IMR-90 (cell line): Measurements from ENCODE around the gene CPNE4. TPM values are rescaled to one million over a fixed set of nuclear protein-coding genes. Genes with fewer than 3 reads are reported as not detected.

ENCODE experiments used
- ATAC-seq: fragments of 200-7000 bp; cut with Tn5 transposase; 2 replicates; pipeline ENCODE4 v1.9.1; 2020; ENCODE audit warnings: low read depth, mild to moderate bottlenecking, moderate library complexity
- BruUV-seq: library from RNA; stranded (reverse); fragments of 400-500 nt; replicated peaks from 2 replicates; lab custom pipeline; 2021; lab: Mats Ljungman, UMichigan
- CTCF ChIA-PET: fragments of 300-600 bp; formaldehyde crosslinking; extraction: SDS; loops from one replicate; lab custom pipeline; 2021; ENCODE audit warnings: antibody characterized with exemption; lab: Yijun Ruan, JAX
- POLR2A ChIA-PET: fragments of 300-600 bp; sonication (Branson Sonifier 250); formaldehyde crosslinking; loops from one replicate; lab custom pipeline; 2022; ENCODE audit warnings: antibody characterized with exemption; ENCODE audit not compliant: unreplicated experiment; lab: Charles Lee
- DNase-seq: peaks from one replicate; pipeline ENCODE4 v3.0.0; 2013
- H2AFZ ChIP-seq: replicated peaks from 2 replicates; pipeline ENCODE3; 2013; ENCODE audit warnings: low read length, mild to moderate bottlenecking; ENCODE audit not compliant: poor library complexity
- H2AK5ac ChIP-seq: 2 replicates; pipeline ENCODE4 v1.6.1; 2013; ENCODE audit warnings: low read depth, low read length, inconsistent platforms
- H2AK9ac ChIP-seq: replicated peaks from 2 replicates; pipeline ENCODE3; 2013; ENCODE audit warnings: mild to moderate bottlenecking, low read depth, low read length, moderate library complexity; ENCODE audit not compliant: poor library complexity
- H2BK120ac ChIP-seq: 2 replicates; pipeline ENCODE4 v1.6.1; 2013; ENCODE audit warnings: low read depth, low read length, inconsistent platforms
- H2BK15ac ChIP-seq: 3 replicates; pipeline ENCODE4 v1.6.1; 2013; ENCODE audit warnings: low read depth, low read length, inconsistent platforms
- H2BK20ac ChIP-seq: 2 replicates; pipeline ENCODE4 v1.6.1; 2013; ENCODE audit warnings: low read depth, mild to moderate bottlenecking, inconsistent platforms, low read length, moderate library complexity
- H2BK5ac ChIP-seq: 2 replicates; pipeline ENCODE4 v1.6.1; 2013; ENCODE audit warnings: mild to moderate bottlenecking, low read depth, low read length, inconsistent platforms; ENCODE audit not compliant: poor library complexity, severe bottlenecking
- H3K14ac ChIP-seq: replicated peaks from 2 replicates; pipeline ENCODE4 v1.6.1; 2013; ENCODE audit warnings: low read depth, low read length, inconsistent platforms
- H3K18ac ChIP-seq: 2 replicates; pipeline ENCODE4 v1.6.1; 2013; ENCODE audit warnings: low read depth, low read length, control low read depth
- H3K23ac ChIP-seq: 2 replicates; pipeline ENCODE4 v1.6.1; 2013; ENCODE audit warnings: low read depth, low read length, inconsistent platforms
- H3K27ac ChIP-seq: 2 replicates; pipeline ENCODE4 v1.5.1; 2013; ENCODE audit warnings: mild to moderate bottlenecking, control low read depth, low read length; ENCODE audit not compliant: insufficient read depth
- H3K27me3 ChIP-seq: 2 replicates; pipeline ENCODE4 v1.6.1; 2013; ENCODE audit warnings: low read length; ENCODE audit not compliant: control insufficient read depth, insufficient read depth
- H3K36me3 ChIP-seq: 2 replicates; pipeline ENCODE4 v1.6.1; 2013; ENCODE audit warnings: low read length, mixed read lengths; ENCODE audit not compliant: control insufficient read depth, insufficient read depth
- H3K4ac ChIP-seq: 2 replicates; pipeline ENCODE4 v1.6.1; 2013; ENCODE audit warnings: low read depth, low read length, inconsistent platforms
- H3K4me1 ChIP-seq: 2 replicates; pipeline ENCODE4 v1.6.1; 2013; ENCODE audit warnings: low read length, mixed read lengths; ENCODE audit not compliant: control insufficient read depth, insufficient read depth
- H3K4me2 ChIP-seq: 2 replicates; pipeline ENCODE4 v1.6.1; 2013; ENCODE audit warnings: low read depth, mild to moderate bottlenecking, control low read depth, low read length, moderate library complexity
- H3K4me3 ChIP-seq: 2 replicates; pipeline ENCODE4 v1.5.1; 2013; ENCODE audit warnings: low read depth, mild to moderate bottlenecking, control low read depth, low read length, moderate library complexity; ENCODE audit not compliant: insufficient read depth
- H3K56ac ChIP-seq: 2 replicates; pipeline ENCODE4 v1.6.1; 2013; ENCODE audit warnings: low read length, inconsistent platforms; ENCODE audit not compliant: insufficient read depth; ENCODE audit errors: extremely low read depth
- H3K79me1 ChIP-seq, 2 experiments: 2 replicates each; pipeline ENCODE4 v1.6.1; 2013; ENCODE audit warnings: low read length in 2 of 2, inconsistent platforms in 1 of 2, low read depth in 1 of 2
- H3K9ac ChIP-seq: 2 replicates; pipeline ENCODE4 v1.6.1; 2013; ENCODE audit warnings: low read depth, low read length, control low read depth
- H3K9me1 ChIP-seq: 2 replicates; pipeline ENCODE4 v1.6.1; 2013; ENCODE audit warnings: low read length, inconsistent platforms; ENCODE audit not compliant: insufficient read depth
- H3K9me3 ChIP-seq: 2 replicates; pipeline ENCODE4 v1.6.1; 2013; ENCODE audit warnings: low read length; ENCODE audit not compliant: control insufficient read depth, insufficient read depth
- H4K20me1 ChIP-seq: 2 replicates; pipeline ENCODE4 v1.6.1; 2013; ENCODE audit warnings: low read length, inconsistent platforms; ENCODE audit not compliant: insufficient read depth
- H4K5ac ChIP-seq: 2 replicates; pipeline ENCODE4 v1.6.1; 2013; ENCODE audit warnings: mild to moderate bottlenecking, low read depth, low read length, control low read depth
- H4K8ac ChIP-seq, 2 experiments: 2 replicates each; pipeline ENCODE4 v1.6.1; 2013; ENCODE audit warnings: low read depth in 2 of 2, low read length in 2 of 2, control low read depth in 1 of 2, inconsistent platforms in 1 of 2
- H4K91ac ChIP-seq: 2 replicates; pipeline ENCODE4 v1.6.1; 2013; ENCODE audit warnings: low read depth, low read length, inconsistent platforms; ENCODE audit not compliant: insufficient read depth
- BHLHE40 ChIP-seq: fragments of 150-350 bp; IDR thresholded peaks from 2 replicates; pipeline ENCODE4 v1.6.1; 2016; ENCODE audit warnings: mild to moderate bottlenecking, low read depth, low read length
- CEBPB ChIP-seq: IDR thresholded peaks from 2 replicates; pipeline ENCODE4 v1.6.1; 2012; ENCODE audit warnings: low read depth, low read length, improper control_type of control experiment
- CHD1 ChIP-seq: IDR thresholded peaks from 2 replicates; pipeline ENCODE4 v1.6.1; 2012; ENCODE audit warnings: low read depth, low read length, improper control_type of control experiment
- MAFK ChIP-seq: IDR thresholded peaks from 2 replicates; pipeline ENCODE4 v1.6.1; 2012; ENCODE audit warnings: low read depth, low read length, improper control_type of control experiment
- MAZ ChIP-seq: IDR thresholded peaks from 2 replicates; pipeline ENCODE4 v1.6.1; 2012; ENCODE audit warnings: low read depth, mild to moderate bottlenecking, low read length, improper control_type of control experiment, moderate library complexity, borderline replicate concordance
- NFE2L2 ChIP-seq: fragments of 150-350 bp; IDR thresholded peaks from 2 replicates; pipeline ENCODE4 v1.6.1; 2016; ENCODE audit warnings: low read depth, mild to moderate bottlenecking, low read length
- RAD21 ChIP-seq: IDR thresholded peaks from 2 replicates; pipeline ENCODE4 v1.6.1; 2012; ENCODE audit warnings: low read length, improper control_type of control experiment
- RCOR1 ChIP-seq: IDR thresholded peaks from 2 replicates; pipeline ENCODE4 v1.6.1; 2012; ENCODE audit warnings: mild to moderate bottlenecking, low read length, improper control_type of control experiment; ENCODE audit not compliant: insufficient replicate concordance
- RFX5 ChIP-seq: IDR thresholded peaks from 2 replicates; pipeline ENCODE4 v1.8.0; 2012; ENCODE audit warnings: low read depth, mild to moderate bottlenecking, low read length, moderate library complexity
- SMC3 ChIP-seq: fragments of 150-350 bp; IDR thresholded peaks from 2 replicates; pipeline ENCODE4 v1.6.1; 2016; ENCODE audit warnings: low read depth, mild to moderate bottlenecking, antibody characterized with exemption, low read length, moderate library complexity
- WGBS, 2 experiments: methylation state at CpG; one replicate each; pipeline versions ENCODE4 v1.1.5 to v1.1.7; 2013; ENCODE audit warnings: missing lambda C conversion rate in 2 of 2; ENCODE audit not compliant: insufficient read length in 1 of 2; ENCODE audit errors: extremely low coverage in 2 of 2; 5-methylcytosine and 5-hydroxymethylcytosine counted together
- dilution Hi-C: fragments of 300-500 bp; cut with HindIII; formaldehyde crosslinking; loops from one replicate; pipeline ENCODE4 v1.14.3; 2018; ENCODE audit warnings: low sequenced_read_pairs; ENCODE audit not compliant: unreplicated experiment
- in situ Hi-C: fragments of 300-500 bp; cut with MboI; formaldehyde crosslinking; loops from 3 replicates; pipeline ENCODE4 v1.14.3; 2019; ENCODE audit warnings: low sequenced_read_pairs, inconsistent platforms, mixed read lengths
- intact Hi-C: fragments of 100-400 bp; cut with micrococcal nuclease; formaldehyde crosslinking; loops from 2 replicates; pipeline ENCODE4 v1.10.0; 2022
- polyA plus RNA-seq, 3 experiments: library from polyadenylated mRNA; depleted of rRNA; stranded (reverse); fragments of >200 nt; gene quantifications; 2 replicates each; pipeline ENCODE4 v1.2.3, GENCODE V29; 2012; ENCODE audit warnings: low replicate concordance in 1 of 3
- total RNA-seq: library from RNA; depleted of rRNA; stranded (reverse); fragments of >200 nt; gene quantifications from 2 replicates; pipeline ENCODE4 v1.2.3, GENCODE V29; 2012
- TF ChIP-seq, protein P1 (sequence below): fragments of 150-350 bp; IDR thresholded peaks from 2 replicates; pipeline ENCODE4 v1.6.1; 2016; ENCODE audit warnings: low read depth, mild to moderate bottlenecking, low read length, moderate library complexity, borderline replicate concordance
- TF ChIP-seq, protein P2 (sequence below): fragments of 150-350 bp; IDR thresholded peaks from 2 replicates; pipeline ENCODE4 v1.6.1; 2017; ENCODE audit warnings: mild to moderate bottlenecking, antibody characterized with exemption, low read length, low read depth
- TF ChIP-seq, protein P3 (sequence below): conservative IDR thresholded peaks from 2 replicates; pipeline ENCODE4 v1.5.1; 2012; ENCODE audit warnings: mild to moderate bottlenecking, low read depth, low read length, improper control_type of control experiment

The CPNE4 gene
- total and polyA plus RNA-seq, 2 of the 4 experiments (the other 2 are of a cell fraction): not detected

DNA sequence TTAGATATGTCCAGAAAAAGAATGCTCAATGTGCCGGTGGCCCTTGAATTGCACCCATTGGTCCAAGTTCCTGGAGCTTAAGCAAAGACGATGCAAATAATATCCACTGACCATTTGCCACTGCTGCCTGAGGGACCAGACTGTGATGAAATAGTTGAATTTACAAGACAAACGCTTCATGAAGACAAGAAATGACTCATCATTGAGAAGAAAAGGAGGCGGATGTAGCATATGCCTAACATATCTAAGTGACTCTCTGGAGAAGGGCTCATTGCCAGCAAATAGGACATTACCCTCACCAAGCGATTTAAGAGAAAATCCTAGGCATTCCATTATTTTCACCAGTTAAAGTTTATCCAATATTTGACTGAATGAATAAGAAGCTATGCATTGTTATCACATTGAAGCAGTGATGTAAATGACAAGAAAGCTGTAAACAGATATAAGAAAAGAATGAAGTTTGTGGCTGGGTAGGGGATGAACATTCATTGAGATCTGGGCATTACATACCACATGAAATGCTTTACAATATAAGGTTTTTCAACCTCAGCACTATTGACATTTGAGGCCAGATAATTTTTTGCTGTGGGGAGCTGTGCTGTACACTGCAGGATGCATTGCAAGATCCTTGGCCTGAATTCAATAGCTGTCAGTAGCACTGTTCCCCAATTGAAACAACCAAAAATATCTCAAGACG, 48.9 kb upstream of the CPNE4 start:
- no peak overlapping the region for H4K91ac ChIP-seq
- no peaks in the 10 kb centered on the region for H3K79me1 ChIP-seq
- ATAC-seq: no peak
- H2BK5ac ChIP-seq: no peak overlapping the region
- H3K4me2 ChIP-seq: no peak overlapping the region
- no peak overlapping the region for H3K14ac ChIP-seq
- H3K9ac ChIP-seq: no peak overlapping the region
- H4K20me1 ChIP-seq: no peaks in the 10 kb centered on the region
- in situ Hi-C loops (no loop called here), dilution Hi-C loops (no loop called here), intact Hi-C loops (no loop called here)
- DNase-seq: no peak
- no TSS peak for BruUV-seq
- no peaks in the 10 kb centered on the region for H3K9me3 ChIP-seq
- H3K4me3 ChIP-seq: no peak overlapping the region
- no peaks in the 10 kb centered on the region for H3K9me1 ChIP-seq
- no CpG with 5 or more reads among the region's 6 CpGs for WGBS, 2 experiments
- POLR2A ChIA-PET: no interaction called here
- H2AK5ac ChIP-seq: no peak overlapping the region
- CTCF ChIA-PET: no interaction called here
- no peaks in the 10 kb centered on the region for H3K27me3 ChIP-seq
- H3K4ac ChIP-seq: no peak overlapping the region
- no peak overlapping the region for H3K56ac ChIP-seq
- no peak for TF ChIP-seq MAZ
- TF ChIP-seq SMC3: no peak
- TF ChIP-seq NFE2L2: no peak
- no peak for TF ChIP-seq RFX5
- TF ChIP-seq, protein P1, sequence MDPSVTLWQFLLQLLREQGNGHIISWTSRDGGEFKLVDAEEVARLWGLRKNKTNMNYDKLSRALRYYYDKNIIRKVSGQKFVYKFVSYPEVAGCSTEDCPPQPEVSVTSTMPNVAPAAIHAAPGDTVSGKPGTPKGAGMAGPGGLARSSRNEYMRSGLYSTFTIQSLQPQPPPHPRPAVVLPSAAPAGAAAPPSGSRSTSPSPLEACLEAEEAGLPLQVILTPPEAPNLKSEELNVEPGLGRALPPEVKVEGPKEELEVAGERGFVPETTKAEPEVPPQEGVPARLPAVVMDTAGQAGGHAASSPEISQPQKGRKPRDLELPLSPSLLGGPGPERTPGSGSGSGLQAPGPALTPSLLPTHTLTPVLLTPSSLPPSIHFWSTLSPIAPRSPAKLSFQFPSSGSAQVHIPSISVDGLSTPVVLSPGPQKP: no peak
- no peak for TF ChIP-seq MAFK
- TF ChIP-seq, protein P2, sequence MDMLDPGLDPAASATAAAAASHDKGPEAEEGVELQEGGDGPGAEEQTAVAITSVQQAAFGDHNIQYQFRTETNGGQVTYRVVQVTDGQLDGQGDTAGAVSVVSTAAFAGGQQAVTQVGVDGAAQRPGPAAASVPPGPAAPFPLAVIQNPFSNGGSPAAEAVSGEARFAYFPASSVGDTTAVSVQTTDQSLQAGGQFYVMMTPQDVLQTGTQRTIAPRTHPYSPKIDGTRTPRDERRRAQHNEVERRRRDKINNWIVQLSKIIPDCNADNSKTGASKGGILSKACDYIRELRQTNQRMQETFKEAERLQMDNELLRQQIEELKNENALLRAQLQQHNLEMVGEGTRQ: no peak
- no peak for TF ChIP-seq BHLHE40
- TF ChIP-seq, protein P3, sequence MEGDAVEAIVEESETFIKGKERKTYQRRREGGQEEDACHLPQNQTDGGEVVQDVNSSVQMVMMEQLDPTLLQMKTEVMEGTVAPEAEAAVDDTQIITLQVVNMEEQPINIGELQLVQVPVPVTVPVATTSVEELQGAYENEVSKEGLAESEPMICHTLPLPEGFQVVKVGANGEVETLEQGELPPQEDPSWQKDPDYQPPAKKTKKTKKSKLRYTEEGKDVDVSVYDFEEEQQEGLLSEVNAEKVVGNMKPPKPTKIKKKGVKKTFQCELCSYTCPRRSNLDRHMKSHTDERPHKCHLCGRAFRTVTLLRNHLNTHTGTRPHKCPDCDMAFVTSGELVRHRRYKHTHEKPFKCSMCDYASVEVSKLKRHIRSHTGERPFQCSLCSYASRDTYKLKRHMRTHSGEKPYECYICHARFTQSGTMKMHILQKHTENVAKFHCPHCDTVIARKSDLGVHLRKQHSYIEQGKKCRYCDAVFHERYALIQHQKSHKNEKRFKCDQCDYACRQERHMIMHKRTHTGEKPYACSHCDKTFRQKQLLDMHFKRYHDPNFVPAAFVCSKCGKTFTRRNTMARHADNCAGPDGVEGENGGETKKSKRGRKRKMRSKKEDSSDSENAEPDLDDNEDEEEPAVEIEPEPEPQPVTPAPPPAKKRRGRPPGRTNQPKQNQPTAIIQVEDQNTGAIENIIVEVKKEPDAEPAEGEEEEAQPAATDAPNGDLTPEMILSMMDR: no peak
- TF ChIP-seq RAD21: no peak
- TF ChIP-seq CHD1: no peak
- no peak for TF ChIP-seq RCOR1
- TF ChIP-seq CEBPB: no peak
- no peak overlapping the region for H3K23ac ChIP-seq
- no peak overlapping the region for H2BK20ac ChIP-seq
- no peak overlapping the region for H2AFZ ChIP-seq
- H3K27ac ChIP-seq: no peak overlapping the region
- no peak overlapping the region for H4K8ac ChIP-seq
- no peak overlapping the region for H3K18ac ChIP-seq
- H2AK9ac ChIP-seq: no peak overlapping the region
- H4K5ac ChIP-seq: no peak overlapping the region
- H3K36me3 ChIP-seq: no peaks in the 10 kb centered on the region
- H2BK15ac ChIP-seq: no peak overlapping the region
- no peaks in the 10 kb centered on the region for H3K4me1 ChIP-seq
- H2BK120ac ChIP-seq: no peak overlapping the region
